IPS-20b (cell line): Measurements from ENCODE around the gene BAG3.

Experiments used
- H3K27ac ChIP-seq: one replicate; pipeline ENCODE4 v1.5.1; 2013; ENCODE audit warnings: low read length
- H3K27me3 ChIP-seq: 2 replicates; pipeline ENCODE4 v1.6.1; 2013; ENCODE audit warnings: mild to moderate bottlenecking, low read length, inconsistent platforms; ENCODE audit not compliant: insufficient read depth
- H3K36me3 ChIP-seq: 2 replicates; pipeline ENCODE4 v1.6.1; 2013; ENCODE audit warnings: low read depth, mild to moderate bottlenecking, inconsistent platforms, low read length, moderate library complexity; ENCODE audit not compliant: insufficient read depth
- H3K4me1 ChIP-seq: 2 replicates; pipeline ENCODE4 v1.6.1; 2013; ENCODE audit warnings: mild to moderate bottlenecking, control low read depth, inconsistent platforms, low read length, moderate library complexity; ENCODE audit not compliant: insufficient read depth
- H3K4me3 ChIP-seq: 2 replicates; pipeline ENCODE4 v1.5.1; 2013; ENCODE audit warnings: mild to moderate bottlenecking, low read length, inconsistent platforms
- H3K9ac ChIP-seq: 2 replicates; pipeline ENCODE4 v1.6.1; 2013; ENCODE audit warnings: low read depth, mild to moderate bottlenecking, inconsistent platforms, low read length, moderate library complexity
- H3K9me3 ChIP-seq: 2 replicates; pipeline ENCODE4 v1.6.1; 2013; ENCODE audit warnings: mild to moderate bottlenecking, low read depth, low read length, inconsistent platforms; ENCODE audit not compliant: insufficient read depth

Gene BAG3

DNA sequence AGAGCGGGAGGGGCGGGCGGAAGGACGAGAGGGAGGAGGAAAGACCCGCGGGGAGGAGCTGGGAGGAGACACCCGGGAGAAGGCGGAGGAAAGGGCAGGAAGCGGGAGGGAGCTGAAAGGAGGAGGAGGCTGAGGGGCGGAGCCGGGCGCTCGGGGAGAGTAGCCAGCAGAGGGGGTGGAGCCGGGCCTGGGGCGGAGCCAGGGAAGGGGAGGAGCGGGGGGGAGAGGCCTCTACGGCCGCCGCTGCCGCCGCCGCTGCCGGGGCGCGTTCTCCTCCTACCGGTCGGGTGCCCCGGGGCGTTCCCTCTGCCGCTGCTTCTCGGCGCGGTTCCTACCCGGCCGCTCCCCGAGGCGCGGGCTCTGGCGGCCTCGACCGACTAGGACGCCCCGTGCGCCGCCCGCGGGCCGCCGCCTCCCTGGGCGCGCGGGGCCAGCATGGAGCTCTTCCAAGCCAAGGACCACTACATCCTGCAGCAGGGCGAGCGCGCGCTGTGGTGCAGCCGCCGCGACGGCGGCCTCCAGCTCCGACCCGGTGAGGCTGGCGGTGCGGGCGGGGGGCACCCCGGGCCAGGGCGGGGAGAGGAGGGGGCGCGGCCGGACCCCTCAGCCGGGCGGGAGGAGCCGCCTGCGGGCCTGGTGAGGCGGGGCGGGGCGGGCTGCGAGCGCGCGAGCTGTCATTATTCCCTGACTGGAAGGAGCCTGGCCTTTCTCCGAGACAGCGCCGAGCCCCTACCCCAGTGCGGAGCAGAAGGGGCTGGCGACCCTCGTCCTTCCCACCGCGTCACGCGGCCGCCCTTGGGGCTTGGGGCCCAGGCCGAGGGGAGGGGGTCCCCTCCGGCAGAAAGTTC lies 74.9 kb downstream of the BAG3 start, which contains the start of gene INPP5F:
TSS of gene INPP5F (plus strand) at position 223 of the 848 bp plus-strand sequence. CDS start at position 436, 213 bp downstream.
- Histone ChIP-seq H3K9me3 (no peaks in the 10 kb centered on the region), H3K4me1 (peaks cover 5% of the 10 kb centered on the region), H3K9ac (peak within 1 kb of the TSS; percentile 86; the same call in 1 of the 2 replicates), H3K36me3 (no peaks in the 10 kb centered on the region), H3K27me3 (no peaks in the 10 kb centered on the region), H3K4me3 (peak within 1 kb of the TSS; percentile 87), H3K27ac (peak within 1 kb of the TSS; percentile 54)

- H3K27ac ChIP-seq, result no peak overlapping the region
These were observed 75.6 kb downstream of the BAG3 start for GRCh38 chr10:119726676-119727261.

More at GRCh38 chr10:119726676-119727261, 75.6 kb downstream of the BAG3 start:
- H3K27me3 ChIP-seq, result no peaks in the 10 kb centered on the region
- H3K36me3 ChIP-seq, result no peaks in the 10 kb centered on the region
- H3K4me1 ChIP-seq, result peaks cover 5% of the 10 kb centered on the region
- H3K4me3 ChIP-seq, result peak overlapping the region; percentile 87
- no peaks in the 10 kb centered on the region for H3K9me3 ChIP-seq
- H3K9ac ChIP-seq, result peak overlapping the region; percentile 49; the same call in 1 of the 2 replicates
